H1 (cell line): ENCODE measurements around the gene DNAJB13. TPM values are rescaled to one million over a fixed set of nuclear protein-coding genes. Genes with fewer than 3 reads are reported as not detected.

Experiments used
- GABPA ChIP-seq: IDR thresholded peaks from 2 replicates; pipeline ENCODE4 v1.6.1; 2011; ENCODE audit warnings: mild to moderate bottlenecking, low read length, moderate library complexity, borderline replicate concordance; ENCODE audit not compliant: insufficient read depth
- KDM5A ChIP-seq: fragments of 200-600 bp; IDR thresholded peaks from 2 replicates; pipeline ENCODE4 v1.7.1; 2012; ENCODE audit warnings: mild to moderate bottlenecking, low read length, inconsistent platforms, mixed read lengths
- POLR2A ChIP-seq, 2 experiments: IDR thresholded peaks; 1 replicate in 1 of 2; 2 replicates in 1 of 2; pipeline ENCODE4 v1.6.1; 2011; ENCODE audit warnings: low read depth in 2 of 2, low read length in 2 of 2, mild to moderate bottlenecking in 2 of 2; ENCODE audit errors: control extremely low read depth in 1 of 2
- RAD21 ChIP-seq, 2 experiments: IDR thresholded peaks in 1 of 2; conservative IDR thresholded peaks in 1 of 2; 2 replicates each; pipeline ENCODE4 v1.6.1; 2011; ENCODE audit warnings: low read depth in 2 of 2, low read length in 2 of 2, improper control_type of control experiment in 1 of 2, inconsistent platforms in 1 of 2, mild to moderate bottlenecking in 1 of 2, moderate library complexity in 1 of 2
- SIN3A ChIP-seq, 2 experiments: IDR thresholded peaks in 1 of 2; conservative IDR thresholded peaks in 1 of 2; 2 replicates each; pipeline ENCODE4 v1.6.1; 2011 to 2012; ENCODE audit warnings: low read length in 2 of 2, improper control_type of control experiment in 1 of 2, low read depth in 1 of 2, mild to moderate bottlenecking in 1 of 2
- polyA plus RNA-seq, 7 experiments: library from polyadenylated mRNA; depleted of rRNA in 3 of 7; stranded (reverse) in 5 of 7; unstranded in 2 of 7; fragments of >200 nt in 5 of 7; fragments of 200-250 nt in 2 of 7; gene quantifications; 1 replicate in 5 of 7; 2 replicates in 1 of 7; 4 replicates in 1 of 7; pipeline versions ENCODE4 v1.2.1 to v1.2.3, GENCODE V29; 2011 to 2013; ENCODE audit warnings: missing spikeins in 2 of 7, mixed read lengths in 2 of 7
- total RNA-seq: library from RNA; stranded (reverse); fragmentation: NEBNext Ultra II Directional; extraction: Animal tissue kit (Norgen Biotek cat#: 25700); gene quantifications from 2 replicates; pipeline ENCODE4 v1.2.1, GENCODE V29; 2021

DNAJB13 gene
- total and polyA plus RNA-seq, 2 of the 8 experiments (the other 6 are each of a cell fraction or from before 2014, with no cell fraction given): 0.27 TPM; not detected in 1

DNA sequence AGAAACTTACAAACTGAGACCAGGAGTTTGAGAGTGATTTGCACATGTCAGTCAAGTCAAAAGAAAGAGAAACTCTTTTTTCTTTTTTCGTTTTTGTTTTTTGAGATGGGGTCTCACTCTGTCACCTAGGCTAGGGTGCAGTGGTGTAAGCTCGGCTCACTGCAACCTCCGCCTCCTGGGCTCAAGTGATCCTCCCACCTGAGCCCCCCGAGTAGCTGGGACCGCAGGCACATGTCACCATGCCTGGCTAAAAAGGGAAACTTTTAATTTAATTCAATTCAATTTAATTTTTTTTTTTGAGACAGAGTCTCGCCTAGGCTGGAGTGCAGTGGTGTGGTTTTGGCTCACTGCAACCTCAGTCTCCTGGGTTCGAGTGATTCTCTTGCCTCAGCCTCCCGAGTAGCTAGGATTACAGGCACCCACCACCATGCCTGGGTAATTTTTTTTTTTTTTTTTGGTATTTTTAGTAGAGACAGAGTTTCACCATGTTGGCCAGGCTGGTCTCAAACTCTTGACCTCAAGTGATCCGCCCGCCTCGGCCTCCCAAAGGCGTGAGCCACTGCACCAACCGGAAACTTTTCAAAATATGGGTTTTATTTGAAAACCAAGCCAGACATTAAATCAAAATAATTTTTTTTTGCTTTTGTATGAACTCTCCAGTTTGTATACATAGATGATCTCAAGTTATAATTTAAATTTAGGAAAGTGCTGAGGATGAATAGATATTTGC is 48.2 kb downstream of the DNAJB13 start (continued):
- no peak for TF ChIP-seq RAD21 (IDR thresholded peaks at IDR 0.05 in 1 of 2, conservative IDR thresholded peaks at IDR 0.05 in 1 of 2; ENCODE audit: low read depth in 2 of 2, low read length in 2 of 2)
- no peak for TF ChIP-seq GABPA
- TF ChIP-seq KDM5A: no peak
- TF ChIP-seq SIN3A (conservative IDR thresholded peaks at IDR 0.05 in 1 of 2, IDR thresholded peaks at IDR 0.05 in 1 of 2; ENCODE audit: low read depth in 1 of 2, low read length in 2 of 2): no peak
- no peak for TF ChIP-seq POLR2A (IDR thresholded peaks at IDR 0.05; ENCODE audit: control extremely low read depth in 1 of 2, low read depth in 2 of 2, low read length in 2 of 2)
- TF ChIP-seq, all 59 proteins: peak for 0
